OCI-LY1 (cell line): ENCODE data around the gene RAD50.

Source experiments
- H2AFZ ChIP-seq: fragments of 200-600 bp; sonication (generic), shearing (Covaris generic); 2 replicates; pipeline ENCODE4 v1.6.0; 2014; ENCODE audit warnings: antibody characterized with exemption, mild to moderate bottlenecking, low read length
- H3F3A ChIP-seq: fragments of 200-600 bp; sonication (generic), shearing (Covaris generic); 2 replicates; pipeline ENCODE4 v1.6.0; 2014; ENCODE audit warnings: mild to moderate bottlenecking, antibody characterized with exemption, low read length, moderate library complexity; ENCODE audit not compliant: insufficient read depth
- H3K27ac ChIP-seq: fragments of 200-600 bp; sonication (generic); 2 replicates; pipeline ENCODE4 v1.5.1; 2014; ENCODE audit warnings: low read length, mixed run types, mild to moderate bottlenecking, low read depth; ENCODE audit not compliant: poor library complexity, severe bottlenecking
- H3K27me3 ChIP-seq: fragments of 200-600 bp; sonication (generic); 2 replicates; pipeline ENCODE4 v1.6.0; 2014; ENCODE audit warnings: antibody characterized with exemption, mild to moderate bottlenecking, low read length, moderate library complexity; ENCODE audit not compliant: insufficient read depth
- H3K36me3 ChIP-seq: fragments of 200-600 bp; sonication (generic); 2 replicates; pipeline ENCODE4 v1.6.1; 2014; ENCODE audit warnings: mild to moderate bottlenecking, antibody characterized with exemption, low read length, moderate library complexity, mixed read lengths; ENCODE audit not compliant: insufficient read depth
- H3K4me1 ChIP-seq: fragments of 200-600 bp; sonication (generic); 2 replicates; pipeline ENCODE4 v1.5.1; 2014; ENCODE audit warnings: mild to moderate bottlenecking, low read length, moderate library complexity; ENCODE audit not compliant: insufficient read depth, severe bottlenecking
- H3K4me2 ChIP-seq: fragments of 200-600 bp; sonication (generic), shearing (Covaris generic); 2 replicates; pipeline ENCODE4 v1.6.1; 2014; ENCODE audit warnings: low read length
- H3K4me3 ChIP-seq: fragments of 200-600 bp; sonication (generic); 2 replicates; pipeline ENCODE4 v1.5.1; 2014; ENCODE audit warnings: low read length, low read depth, mild to moderate bottlenecking, mixed read lengths; ENCODE audit not compliant: poor library complexity, severe bottlenecking
- H3K79me2 ChIP-seq: fragments of 200-600 bp; shearing (Covaris generic); 2 replicates; pipeline ENCODE4 v1.6.1; 2016; ENCODE audit warnings: mixed run types, low read length, mixed read lengths; ENCODE audit not compliant: insufficient read depth
- H3K9ac ChIP-seq: fragments of 200-600 bp; sonication (generic), shearing (Covaris generic); 2 replicates; pipeline ENCODE4 v1.6.1; 2014; ENCODE audit warnings: mild to moderate bottlenecking, low read length, mixed read lengths
- H3K9me2 ChIP-seq: fragments of 200-600 bp; sonication (generic), shearing (Covaris generic); 2 replicates; pipeline ENCODE4 v1.6.1; 2014; ENCODE audit warnings: low read depth, mild to moderate bottlenecking, low read length, mixed read lengths
- H3K9me3 ChIP-seq: fragments of 200-600 bp; shearing (Covaris generic); 2 replicates; pipeline ENCODE4 v1.6.1; 2014; ENCODE audit warnings: low read length, mixed read lengths
- H4K20me1 ChIP-seq: fragments of 200-600 bp; sonication (generic), shearing (Covaris generic); 2 replicates; pipeline ENCODE4 v1.6.0; 2016; ENCODE audit warnings: mild to moderate bottlenecking, low read length; ENCODE audit not compliant: insufficient read depth
- EZH2 ChIP-seq: fragments of 200-600 bp; sonication (generic), shearing (Covaris generic); IDR thresholded peaks from 2 replicates; pipeline ENCODE4 v1.8.0; 2017; ENCODE audit warnings: borderline replicate concordance, mixed run types, mild to moderate bottlenecking, antibody characterized with exemption, low read length, moderate library complexity, mixed read lengths
- TF ChIP-seq, protein P1 (sequence below): fragments of 200-600 bp; sonication (generic), shearing (Covaris generic); IDR thresholded peaks from 2 replicates; pipeline ENCODE4 v1.5.1; 2017; ENCODE audit warnings: mild to moderate bottlenecking, antibody characterized with exemption, low read length, moderate library complexity, mixed read lengths

RAD50 gene

DNA sequence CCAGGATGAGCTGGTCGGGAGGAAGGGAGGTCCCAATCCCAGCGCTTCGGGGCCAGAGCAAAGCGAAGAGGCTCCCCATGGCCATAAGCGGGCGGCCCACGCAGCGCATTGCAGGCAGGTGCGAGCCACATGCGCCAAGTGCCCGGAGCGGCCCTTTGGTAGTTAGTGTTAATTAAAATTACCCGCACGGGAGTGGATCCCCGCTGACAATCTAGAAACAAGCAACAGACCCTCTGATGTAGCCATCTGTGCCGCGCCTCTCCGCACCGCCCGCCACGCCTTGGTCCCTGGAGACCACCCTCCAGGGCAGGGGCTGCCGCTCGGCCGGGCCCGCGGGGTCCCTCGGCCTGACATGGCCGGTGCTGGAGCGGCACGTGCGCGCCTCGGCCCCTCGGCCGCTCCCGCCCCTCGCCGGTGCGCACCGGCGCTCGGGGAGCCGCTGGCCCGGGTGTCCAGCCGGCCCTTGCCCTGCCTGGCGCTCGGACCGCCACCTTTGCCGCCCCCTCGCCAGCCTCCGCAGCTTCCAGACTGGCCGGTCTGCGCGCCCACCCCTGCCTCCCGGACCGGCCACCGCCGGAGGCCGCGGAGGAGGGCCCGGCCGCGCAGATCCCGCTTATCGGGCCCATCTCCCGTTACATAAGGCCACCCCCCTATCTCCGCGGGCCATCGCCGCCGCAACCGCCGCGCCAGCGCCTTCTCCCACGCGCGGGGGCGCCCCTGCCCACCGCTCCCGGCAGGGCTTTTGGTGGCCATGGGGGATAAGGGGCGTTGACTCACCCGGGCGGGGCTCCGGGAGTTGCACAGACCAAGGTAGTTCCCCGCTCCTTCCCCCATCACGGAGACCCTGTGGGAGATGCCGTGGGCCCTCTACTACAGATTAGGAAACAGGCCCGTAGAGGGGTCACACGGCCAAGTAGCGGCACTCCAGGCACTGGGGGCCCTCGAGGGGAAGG lies 99.3 kb downstream of the RAD50 start:
- no peaks in the 10 kb centered on the region for H3F3A ChIP-seq
- peak overlapping the region; percentile 13 for H3K4me3 ChIP-seq
- peak overlapping the region; percentile 32; the same call in 1 of the 2 replicates for H3K4me2 ChIP-seq
- no peak overlapping the region for H3K27ac ChIP-seq
- no peaks in the 10 kb centered on the region for H3K9me3 ChIP-seq
- no peak overlapping the region for H2AFZ ChIP-seq
- peaks cover 10% of the 10 kb centered on the region for H3K27me3 ChIP-seq
- H3K36me3 ChIP-seq = no peaks in the 10 kb centered on the region
- H4K20me1 ChIP-seq = no peaks in the 10 kb centered on the region
- H3K79me2 ChIP-seq = no peaks in the 10 kb centered on the region
- H3K9me2 ChIP-seq = no peaks in the 10 kb centered on the region
- H3K9ac ChIP-seq = no peak overlapping the region
- TF ChIP-seq EZH2 = no peak
- TF ChIP-seq, protein P1, sequence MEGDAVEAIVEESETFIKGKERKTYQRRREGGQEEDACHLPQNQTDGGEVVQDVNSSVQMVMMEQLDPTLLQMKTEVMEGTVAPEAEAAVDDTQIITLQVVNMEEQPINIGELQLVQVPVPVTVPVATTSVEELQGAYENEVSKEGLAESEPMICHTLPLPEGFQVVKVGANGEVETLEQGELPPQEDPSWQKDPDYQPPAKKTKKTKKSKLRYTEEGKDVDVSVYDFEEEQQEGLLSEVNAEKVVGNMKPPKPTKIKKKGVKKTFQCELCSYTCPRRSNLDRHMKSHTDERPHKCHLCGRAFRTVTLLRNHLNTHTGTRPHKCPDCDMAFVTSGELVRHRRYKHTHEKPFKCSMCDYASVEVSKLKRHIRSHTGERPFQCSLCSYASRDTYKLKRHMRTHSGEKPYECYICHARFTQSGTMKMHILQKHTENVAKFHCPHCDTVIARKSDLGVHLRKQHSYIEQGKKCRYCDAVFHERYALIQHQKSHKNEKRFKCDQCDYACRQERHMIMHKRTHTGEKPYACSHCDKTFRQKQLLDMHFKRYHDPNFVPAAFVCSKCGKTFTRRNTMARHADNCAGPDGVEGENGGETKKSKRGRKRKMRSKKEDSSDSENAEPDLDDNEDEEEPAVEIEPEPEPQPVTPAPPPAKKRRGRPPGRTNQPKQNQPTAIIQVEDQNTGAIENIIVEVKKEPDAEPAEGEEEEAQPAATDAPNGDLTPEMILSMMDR = no peak
- no peaks in the 10 kb centered on the region for H3K4me1 ChIP-seq

DNA sequence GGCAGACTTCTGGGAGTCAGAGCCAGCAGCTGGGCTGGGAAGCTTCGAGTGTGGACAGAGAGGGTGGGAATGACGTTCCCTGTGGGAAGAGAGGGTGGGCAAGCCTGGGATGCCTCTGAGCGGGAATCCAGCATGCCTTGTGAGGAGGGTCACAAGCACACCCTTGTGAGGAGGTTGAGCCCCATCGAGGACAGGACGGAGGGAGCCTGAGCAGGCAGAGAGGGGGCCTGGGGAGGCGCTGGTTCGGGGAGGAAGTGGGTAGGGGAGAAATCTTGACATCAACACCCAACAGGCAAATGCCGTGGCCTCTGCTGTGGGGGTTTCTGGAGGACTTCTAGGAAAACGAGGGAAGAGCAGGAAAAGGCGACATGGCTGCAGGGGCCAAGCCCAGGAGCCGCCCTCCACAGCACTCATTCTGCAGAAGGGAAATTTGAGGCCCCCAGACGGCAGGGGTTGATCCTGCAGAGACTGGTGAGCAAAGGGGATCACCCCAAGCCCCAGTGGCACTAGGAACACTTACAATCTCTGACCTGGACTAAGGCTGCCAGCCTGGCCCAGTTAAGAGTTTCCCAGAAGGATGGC lies 100.1 kb downstream of the RAD50 start:
- H3F3A ChIP-seq = no peaks in the 10 kb centered on the region
- TF ChIP-seq, protein P1 = no peak
- TF ChIP-seq EZH2 = no peak
- no peaks in the 10 kb centered on the region for H3K9me2 ChIP-seq
- no peak overlapping the region for H3K9ac ChIP-seq
- no peaks in the 10 kb centered on the region for H3K4me1 ChIP-seq
- H3K27ac ChIP-seq = no peak overlapping the region
- no peak overlapping the region for H3K4me3 ChIP-seq
- H3K36me3 ChIP-seq = no peaks in the 10 kb centered on the region
- no peaks in the 10 kb centered on the region for H3K9me3 ChIP-seq
- no peak overlapping the region for H3K4me2 ChIP-seq
- H3K27me3 ChIP-seq = peaks cover 10% of the 10 kb centered on the region
- H2AFZ ChIP-seq = no peak overlapping the region
- H4K20me1 ChIP-seq = no peaks in the 10 kb centered on the region
- H3K79me2 ChIP-seq = no peaks in the 10 kb centered on the region

DNA sequence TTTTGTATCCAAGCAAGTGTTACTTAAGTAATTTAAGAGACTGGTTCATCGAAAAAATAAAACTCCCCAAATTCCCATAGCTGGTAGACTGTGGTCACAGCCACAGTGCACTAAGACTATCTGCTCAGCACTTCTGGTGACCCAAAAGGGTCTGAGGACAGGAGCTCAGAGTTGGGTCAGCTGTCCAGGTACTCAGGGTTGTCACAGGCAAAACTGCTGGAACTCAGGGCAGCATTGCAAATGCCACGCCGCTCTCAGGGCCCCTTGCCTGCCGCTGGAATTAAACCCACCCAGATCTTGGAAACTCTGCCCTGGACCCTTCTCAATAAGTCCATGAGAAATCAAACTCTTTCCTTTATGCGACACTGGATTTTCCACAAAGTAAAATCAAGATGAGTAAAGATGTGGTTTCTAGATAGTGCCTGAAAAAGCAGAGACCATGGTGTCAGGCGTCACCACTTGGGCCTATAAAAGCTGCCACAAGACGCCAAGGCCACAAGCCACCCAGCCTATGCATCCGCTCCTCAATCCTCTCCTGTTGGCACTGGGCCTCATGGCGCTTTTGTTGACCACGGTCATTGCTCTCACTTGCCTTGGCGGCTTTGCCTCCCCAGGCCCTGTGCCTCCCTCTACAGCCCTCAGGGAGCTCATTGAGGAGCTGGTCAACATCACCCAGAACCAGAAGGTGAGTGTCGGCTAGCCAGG lies 101.1 kb downstream of the RAD50 start, which contains the start of gene IL13:
Gene IL13, plus strand, starts transcription at position 498 of the 705 bp plus-strand sequence. Its CDS starts 14 bp downstream, at position 512.
- Histone ChIP-seq H3K9ac (no peak within 1 kb of the TSS), H3K27me3 (peaks cover 10% of the 10 kb centered on the region)

More for the DNA sequence above, 101.1 kb downstream of the RAD50 start, which contains the start of gene IL13:
- Histone ChIP-seq H3K4me2 (no peak within 1 kb of the TSS), H3K36me3 (no peaks in the 10 kb centered on the region), H3K79me2 (no peaks in the 10 kb centered on the region), H3K9me2 (no peaks in the 10 kb centered on the region), H4K20me1 (no peaks in the 10 kb centered on the region), H3K4me1 (peaks cover 4% of the 10 kb centered on the region), H3F3A (no peaks in the 10 kb centered on the region), H3K9me3 (no peaks in the 10 kb centered on the region), H2AFZ (no peak within 1 kb of the TSS), H3K4me3 (no peak within 1 kb of the TSS), H3K27ac (no peak within 1 kb of the TSS)
- no peak for TF ChIP-seq EZH2
- TF ChIP-seq, protein P1 = no peak
